Activated gamma-delta T cell treated with anti-CD3 and anti-CD28 coated beads, Interleukin-2, amount 50 U/mL, for 16 hours (primary cell): ENCODE measurements around the gene TLR1.
"Not testable (repeated sequence)": the region's sequence is repeated elsewhere in the genome, so short reads cannot be mapped to it uniquely, and the experiment has no call there.

Experiments used
- DNase-seq: peaks from one replicate; pipeline ENCODE4 v3.0.0-alpha.2; 2020; ENCODE audit warnings: low read depth

The TLR1 gene

GRCh38 chr4:38774181-38774955 is 30.2 kb downstream of the TLR1 start:
- DNase-seq = no peak

- DNase-seq = not testable (repeated sequence)
Observed at GRCh38 chr4:38770281-38770680, 34.3 kb downstream of the TLR1 start.

- no peak for DNase-seq
Observed at GRCh38 chr4:38769857-38770256, 34.7 kb downstream of the TLR1 start.

GRCh38 chr4:38769441-38769840 is 35.1 kb downstream of the TLR1 start:
- DNase-seq = no peak

GRCh38 chr4:38768968-38769394 is 35.6 kb downstream of the TLR1 start:
- DNase-seq = no peak

GRCh38 chr4:38766940-38767339 is 37.7 kb downstream of the TLR1 start:
- DNase-seq = not testable (repeated sequence)

- no peak for DNase-seq
Observed at GRCh38 chr4:38765382-38765781, 39.2 kb downstream of the TLR1 start.

- DNase-seq = no peak
Observed at GRCh38 chr4:38764277-38764676, 40.3 kb downstream of the TLR1 start.

- DNase-seq = no peak
Observed at GRCh38 chr4:38762560-38762959, 42.0 kb downstream of the TLR1 start.

- no peak for DNase-seq
Observed at GRCh38 chr4:38759790-38760122, 44.8 kb downstream of the TLR1 start.

- DNase-seq = peak; percentile 23
Observed at GRCh38 chr4:38759113-38759789, 45.3 kb downstream of the TLR1 start.

- DNase-seq = no peak
Observed at GRCh38 chr4:38757945-38758600, 46.5 kb downstream of the TLR1 start.

GRCh38 chr4:38752941-38753806 is 51.4 kb downstream of the TLR1 start:
- no peak for DNase-seq

GRCh38 chr4:38752372-38752940 is 52.1 kb downstream of the TLR1 start:
- no peak for DNase-seq

- DNase-seq = no peak
Observed at GRCh38 chr4:38751341-38752010, 53.1 kb downstream of the TLR1 start.

GRCh38 chr4:38749336-38749735 is 55.3 kb downstream of the TLR1 start:
- no peak for DNase-seq

GRCh38 chr4:38747629-38748028 is 57.0 kb downstream of the TLR1 start:
- no peak for DNase-seq
